Thyroid gland (tissue), 4 donors: Measurements from ENCODE around the gene EXOC3L4.

ENCODE experiments used
- CTCF ChIP-seq, 6 experiments: fragments of 200-600 bp in 3 of 6; fragments of 450-650 bp in 3 of 6; sonication (generic) in 3 of 6; IDR thresholded peaks; one replicate each; pipeline ENCODE4 v1.5.1; 2016 to 2019; ENCODE audit warnings: antibody characterized with exemption in 6 of 6, mild to moderate bottlenecking in 2 of 6, inconsistent platforms in 1 of 6, moderate library complexity in 1 of 6
- POLR2A ChIP-seq, 2 donors: fragments of 450-650 bp; IDR thresholded peaks; one replicate each; pipeline ENCODE4 v1.6.1; 2017; ENCODE audit warnings: antibody characterized with exemption in 2 of 2, mild to moderate bottlenecking in 2 of 2, moderate library complexity in 1 of 2

GRCh38 chr14:103135333-103136260 is 41.1 kb downstream of the EXOC3L4 start:
- TF ChIP-seq CTCF (IDR thresholded peaks at IDR 0.05) (no peak), POLR2A (IDR thresholded peaks at IDR 0.05) (no peak)
